HepG2 (cell line): Measurements from ENCODE around the gene STARD13. TPM values are rescaled to one million over a fixed set of nuclear protein-coding genes. Genes with fewer than 3 reads are reported as not detected.

ENCODE experiments used
- ARID4A ChIP-seq: sonication (generic); formaldehyde crosslinking; IDR thresholded peaks from 2 replicates; pipeline ENCODE4 v1.5.0; 2020; ENCODE audit warnings: mild to moderate bottlenecking, missing genetic modification reagents, borderline replicate concordance
- CTCF ChIP-seq: sonication (generic); formaldehyde crosslinking; IDR thresholded peaks from 2 replicates; pipeline ENCODE4 v1.5.0; 2020; ENCODE audit warnings: mild to moderate bottlenecking, missing genetic modification reagents, moderate library complexity
- KLF9 ChIP-seq: IDR thresholded peaks from 2 replicates; pipeline ENCODE4 v1.6.1; 2016; ENCODE audit warnings: low read depth
- MAF1 ChIP-seq: sonication (generic); formaldehyde crosslinking; IDR thresholded peaks from 2 replicates; pipeline ENCODE4 v1.5.0; 2020; ENCODE audit warnings: missing genetic modification reagents, borderline replicate concordance
- MNT ChIP-seq: fragments of 450-650 bp; IDR thresholded peaks from 2 replicates; pipeline ENCODE4 v1.6.1; 2016
- NFATC3 ChIP-seq: sonication (generic); formaldehyde crosslinking; IDR thresholded peaks from 2 replicates; pipeline ENCODE4 v1.5.1; 2020; ENCODE audit warnings: mild to moderate bottlenecking, missing genetic modification reagents
- POLR2G ChIP-seq: fragments of 200-400 bp; formaldehyde crosslinking; IDR thresholded peaks from 2 replicates; pipeline ENCODE4 v1.6.1; 2018; ENCODE audit warnings: mild to moderate bottlenecking, low read depth, low read length, moderate library complexity
- SMC3 ChIP-seq: IDR thresholded peaks from 2 replicates; pipeline ENCODE4 v1.6.1; 2011; ENCODE audit warnings: low read length, improper control_type of control experiment
- SNAI1 ChIP-seq: sonication (generic); formaldehyde crosslinking; IDR thresholded peaks from 2 replicates; pipeline ENCODE4 v1.5.0; 2020; ENCODE audit warnings: mild to moderate bottlenecking, missing genetic modification reagents, borderline replicate concordance
- TEF ChIP-seq: sonication (generic); formaldehyde crosslinking; IDR thresholded peaks from 2 replicates; pipeline ENCODE4 v1.5.0; 2020; ENCODE audit warnings: missing genetic modification reagents
- ZBTB14 ChIP-seq: sonication (generic); formaldehyde crosslinking; IDR thresholded peaks from 2 replicates; pipeline ENCODE4 v1.4.0; 2020; ENCODE audit warnings: missing genetic modification reagents
- ZBTB7B ChIP-seq: sonication (generic); formaldehyde crosslinking; IDR thresholded peaks from 2 replicates; pipeline ENCODE4 v1.4.0; 2020; ENCODE audit warnings: missing genetic modification reagents
- ZC3H13 ChIP-seq: sonication (generic); formaldehyde crosslinking; IDR thresholded peaks from 2 replicates; pipeline ENCODE4 v1.8.1; 2023; ENCODE audit warnings: mild to moderate bottlenecking, missing genetic modification reagents, moderate library complexity
- ZNF121 ChIP-seq: sonication (generic); formaldehyde crosslinking; IDR thresholded peaks from 2 replicates; pipeline ENCODE4 v1.5.0; 2020; ENCODE audit warnings: mild to moderate bottlenecking, missing genetic modification reagents
- ZNF292 ChIP-seq: sonication (generic); formaldehyde crosslinking; IDR thresholded peaks from 2 replicates; pipeline ENCODE4 v1.8.1; 2022; ENCODE audit warnings: mild to moderate bottlenecking, low read depth, missing genetic modification reagents, borderline replicate concordance
- ZNF501 ChIP-seq: sonication (generic); formaldehyde crosslinking; IDR thresholded peaks from 2 replicates; pipeline ENCODE4 v1.5.1; 2020; ENCODE audit warnings: mild to moderate bottlenecking, moderate library complexity, missing genetic modification reagents
- ZNF780A ChIP-seq: sonication (generic); formaldehyde crosslinking; IDR thresholded peaks from 2 replicates; pipeline ENCODE4 v1.8.0; 2022; ENCODE audit warnings: mild to moderate bottlenecking, missing genetic modification reagents, moderate library complexity
- ZSCAN29 ChIP-seq: sonication (generic); formaldehyde crosslinking; conservative IDR thresholded peaks from 2 replicates; pipeline ENCODE4 v1.4.0; 2020; ENCODE audit warnings: mild to moderate bottlenecking, missing genetic modification reagents
- polyA plus RNA-seq, 8 experiments: library from polyadenylated mRNA; depleted of rRNA in 3 of 8; stranded (reverse) in 7 of 8; unstranded in 1 of 8; fragments of >200 nt; fragmentation: Illumina TruSeq in 4 of 8; extraction: Trizol in 4 of 8; gene quantifications; 2 replicates each; pipeline versions ENCODE4 v1.2.1 to v1.2.3, GENCODE V29; 2011 to 2016; ENCODE audit warnings: low read depth in 4 of 8, missing spikeins in 1 of 8, mixed read lengths in 1 of 8; ENCODE audit not compliant: insufficient read depth in 1 of 8
- total RNA-seq, 5 experiments: library from RNA; depleted of rRNA; stranded (reverse); fragments of >200 nt; fragmentation: Illumina TruSeq; extraction: Trizol; gene quantifications; 2 replicates each; pipeline ENCODE4 v1.2.3, GENCODE V29; 2016; ENCODE audit warnings: low read depth in 1 of 5

STARD13 gene
- total and polyA plus RNA-seq, 2 of the 13 experiments (the other 11 are each of a cell fraction or from before 2014, with no cell fraction given) = 12.8 to 14.3 TPM

- peak; percentile 27; the same call in 1 of the 2 replicates for TF ChIP-seq ARID4A (CRISPR knock-in tag)
- TF ChIP-seq ZBTB14 (CRISPR knock-in tag) = no peak
- TF ChIP-seq ZBTB7B (CRISPR knock-in tag) = no peak
- no peak for TF ChIP-seq ZNF292 (CRISPR knock-in tag)
- TF ChIP-seq ZNF780A (CRISPR knock-in tag) = no peak
- no peak for TF ChIP-seq ZNF121
- no peak; the same call in 1 of the 2 replicates for TF ChIP-seq ZSCAN29
- TF ChIP-seq POLR2G = no peak
- TF ChIP-seq SMC3 = peak; percentile 91
- TF ChIP-seq MAF1 = no peak
- peak; percentile 16; the same call in 1 of the 2 replicates for TF ChIP-seq ZC3H13
- TF ChIP-seq MNT = no peak
- no peak for TF ChIP-seq KLF9 (CRISPR knock-in tag)
- TF ChIP-seq TEF (CRISPR knock-in tag) = no peak
- TF ChIP-seq CTCF (CRISPR knock-in tag) = peak; percentile 76
- TF ChIP-seq SNAI1 (CRISPR knock-in tag) = no peak
- TF ChIP-seq ZNF501 (CRISPR knock-in tag) = no peak
- no peak for TF ChIP-seq NFATC3 (CRISPR knock-in tag)
Measured at GRCh38 chr13:33228648-33229445, 56.7 kb downstream of the STARD13 start (continued).
